HG03066 (cell line): ENCODE data around the gene GRIFIN.
"Not testable (repeated sequence)": the region's sequence is repeated elsewhere in the genome, so short reads cannot be mapped to it uniquely, and the experiment has no call there.

Experiments
- ATAC-seq: cut with Tn5 transposase; IDR thresholded peaks from one replicate; pipeline ENCODE4 v1.9.1; 2021; ENCODE audit warnings: low read depth; ENCODE audit not compliant: unreplicated experiment

GRIFIN gene

DNA sequence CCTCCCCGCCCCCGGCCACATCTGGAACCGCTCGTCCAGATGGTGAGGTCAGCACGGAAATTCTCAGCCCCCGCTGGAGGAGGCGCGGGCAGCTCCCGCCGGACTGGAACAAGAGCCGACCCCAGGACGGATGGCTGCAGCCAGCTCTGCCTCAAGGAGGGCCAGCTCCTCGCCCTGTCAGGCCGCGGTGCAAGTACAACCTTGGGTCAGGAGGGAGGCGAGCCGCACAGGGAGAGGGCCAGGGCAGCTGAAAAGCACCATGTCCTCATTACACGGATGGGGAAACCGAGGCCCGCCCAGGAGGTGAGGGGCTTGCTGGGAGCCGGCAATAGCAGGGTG lies 3.8 kb upstream of the GRIFIN start:
- ATAC-seq, result no peak

GRCh38 chr7:2479276-2480069 lies 3.3 kb upstream of the GRIFIN start:
- ATAC-seq, result no peak

DNA sequence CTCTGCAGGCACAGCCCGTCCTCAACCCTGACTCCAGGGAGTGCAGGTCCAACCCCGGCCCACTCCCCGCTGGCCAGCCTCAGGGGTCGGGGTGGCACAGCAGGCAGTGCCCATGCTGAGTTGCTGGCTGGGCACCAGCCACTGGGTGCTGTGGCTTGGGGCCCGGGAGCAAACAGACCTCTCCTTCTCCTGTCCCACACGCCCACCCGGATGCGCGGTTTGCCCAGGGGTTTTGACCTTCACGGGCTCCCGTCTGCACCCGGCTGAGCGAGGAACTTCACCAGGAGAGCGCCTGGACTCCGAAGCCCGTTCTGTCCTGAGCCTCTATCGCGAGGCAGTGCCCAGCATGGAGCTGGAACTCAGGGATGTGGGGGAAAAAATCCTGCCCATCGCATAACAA lies 2.6 kb upstream of the GRIFIN start:
- no peak for ATAC-seq

DNA sequence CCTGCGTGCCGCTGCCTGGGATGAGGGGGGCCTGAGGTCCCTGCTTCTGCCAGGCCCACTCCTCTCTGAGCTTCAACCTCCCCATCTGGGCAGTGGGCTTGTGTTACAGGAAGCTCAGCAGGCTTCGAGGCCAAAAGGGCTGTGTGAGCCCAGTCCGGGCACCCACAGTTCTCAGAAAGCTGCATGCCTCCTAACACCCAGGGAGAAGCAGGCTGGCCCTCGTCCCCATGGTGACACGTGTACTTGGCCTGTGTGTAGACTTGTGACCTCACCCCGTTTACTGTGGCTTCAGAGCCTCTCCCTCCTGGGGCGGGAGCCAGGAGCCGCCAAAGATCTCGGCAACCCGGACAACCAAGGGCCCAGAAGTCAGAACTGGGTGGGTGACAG lies 2.2 kb upstream of the GRIFIN start:
- no peak for ATAC-seq

DNA sequence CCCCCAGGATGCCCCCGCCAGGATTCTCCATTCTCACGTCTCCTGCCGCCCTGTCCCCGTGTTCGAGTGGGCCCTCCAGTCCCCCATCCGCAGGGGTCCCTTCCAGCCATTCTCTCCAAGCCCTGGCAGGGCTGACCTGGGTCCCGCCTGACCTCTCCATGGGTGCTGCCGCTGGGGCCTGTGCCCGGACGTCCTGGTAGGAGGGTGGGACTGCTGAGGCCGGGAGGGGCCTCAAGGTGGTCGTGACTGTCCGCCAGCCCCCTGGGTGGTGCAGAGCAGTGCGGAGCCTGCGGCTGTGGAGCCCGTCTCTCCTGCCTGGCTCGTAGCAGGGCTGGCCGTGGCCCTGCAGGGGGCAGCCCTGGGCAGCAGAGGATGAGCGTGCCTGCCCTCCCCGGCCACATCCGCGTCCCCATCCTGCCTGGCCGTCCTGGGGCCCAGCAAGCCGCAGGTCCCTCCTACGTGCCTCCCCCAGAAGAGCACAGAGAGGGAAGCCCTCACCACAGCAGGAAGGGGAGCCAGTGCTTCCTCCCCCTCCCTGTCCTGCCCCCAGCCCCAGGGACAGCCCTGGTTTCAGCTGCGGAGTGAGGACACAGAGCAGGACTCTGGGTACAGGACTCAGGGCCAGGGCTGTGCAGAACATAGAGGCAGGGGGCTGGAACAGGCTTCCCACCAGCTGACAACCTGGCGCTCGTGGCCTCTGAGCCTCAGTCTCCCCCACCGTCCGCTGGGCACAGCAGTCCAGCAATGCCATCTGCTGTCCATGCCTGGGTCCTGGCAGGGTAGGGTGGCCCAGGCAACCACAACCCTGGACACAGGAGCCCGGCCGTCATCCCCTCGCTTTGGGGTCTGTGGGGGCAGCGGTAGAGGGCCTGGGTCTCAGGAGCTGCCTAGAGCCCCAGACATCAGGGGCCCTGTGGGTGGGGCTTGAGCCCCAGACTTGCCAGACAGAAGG lies 1.5 kb upstream of the GRIFIN start:
- peak; percentile 55 for ATAC-seq

GRCh38 chr7:2476776-2477446 lies 713 bp upstream of the GRIFIN start:
- no peak for ATAC-seq

GRCh38 chr7:2475678-2476015 lies 551 bp downstream of the GRIFIN start:
- ATAC-seq, result no peak

DNA sequence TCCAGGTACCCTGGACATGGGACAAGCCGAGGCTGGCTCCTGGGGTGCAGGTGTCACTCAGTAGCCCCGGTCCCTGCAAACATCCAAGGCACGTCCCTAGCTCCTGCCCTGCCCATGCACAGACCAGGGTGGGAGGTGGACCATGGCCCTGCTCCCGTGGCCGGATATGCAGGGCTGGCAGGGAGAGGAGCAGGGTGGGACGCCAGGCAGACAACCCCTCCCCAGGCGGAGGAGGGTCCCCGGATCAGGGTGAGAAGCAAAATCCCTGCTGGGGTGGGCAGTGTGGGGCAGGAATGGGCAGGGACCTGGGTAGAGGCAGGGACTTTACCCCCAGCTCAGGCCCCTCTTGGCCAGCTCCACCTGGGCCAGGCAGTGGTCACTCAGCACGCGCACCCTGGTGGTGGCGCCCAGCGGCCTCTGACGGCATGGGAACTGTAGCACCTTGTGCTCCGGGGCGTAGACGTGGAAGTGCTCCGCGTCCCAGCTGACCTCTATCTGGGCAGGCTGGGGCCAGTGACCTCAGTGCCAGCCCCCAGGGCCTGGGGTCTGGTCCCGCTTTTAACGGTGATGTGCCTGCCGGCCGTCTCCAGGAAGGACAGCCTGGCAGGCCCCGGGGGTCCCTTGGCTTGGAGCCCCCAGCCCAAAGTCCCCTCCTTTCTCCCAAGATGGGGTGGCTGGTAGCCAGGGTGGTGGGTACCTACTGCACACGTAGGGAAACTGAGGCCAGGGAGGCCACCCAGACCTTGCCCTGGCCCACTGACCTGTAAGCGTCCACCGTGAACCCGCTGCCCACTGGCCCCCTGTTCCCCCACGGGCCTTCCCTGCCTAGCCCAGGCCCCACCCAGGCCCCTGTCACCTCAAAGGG lies 1.2 kb downstream of the GRIFIN start:
- ATAC-seq, result no peak

GRCh38 chr7:2474224-2474623 lies 2.0 kb downstream of the GRIFIN start:
- ATAC-seq, result no peak

DNA sequence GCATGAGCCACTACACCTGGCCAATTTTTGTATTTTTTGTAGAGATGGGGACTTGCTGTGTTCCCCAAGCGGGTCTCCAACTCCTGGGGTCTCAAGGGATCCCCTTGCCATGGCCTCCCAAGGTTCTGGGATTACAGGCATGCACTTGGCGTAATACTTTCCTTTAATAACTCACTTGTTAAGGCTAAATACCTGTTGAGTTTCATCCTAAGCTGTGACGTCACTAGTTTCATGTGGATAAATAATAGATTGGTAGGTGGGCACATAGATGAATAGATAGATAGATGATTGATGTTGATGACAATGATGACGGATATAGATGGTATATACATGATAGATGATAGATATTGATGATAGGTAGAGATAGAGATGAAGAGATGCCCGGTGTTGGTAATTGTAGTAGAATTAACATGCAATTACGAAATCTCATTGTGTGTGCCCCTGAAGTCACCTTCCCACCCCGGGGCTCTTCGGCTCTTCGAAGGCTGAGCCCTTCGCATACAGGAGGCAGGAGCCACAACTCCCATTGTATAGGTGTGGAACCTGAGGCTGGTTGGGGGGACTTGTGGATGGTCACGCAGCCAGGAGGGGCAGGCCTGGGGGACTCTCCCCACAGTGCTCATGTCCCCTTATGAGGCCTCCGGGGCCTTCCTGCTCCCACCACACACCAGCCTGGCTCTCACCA lies 2.6 kb downstream of the GRIFIN start:
- ATAC-seq, result no peak

DNA sequence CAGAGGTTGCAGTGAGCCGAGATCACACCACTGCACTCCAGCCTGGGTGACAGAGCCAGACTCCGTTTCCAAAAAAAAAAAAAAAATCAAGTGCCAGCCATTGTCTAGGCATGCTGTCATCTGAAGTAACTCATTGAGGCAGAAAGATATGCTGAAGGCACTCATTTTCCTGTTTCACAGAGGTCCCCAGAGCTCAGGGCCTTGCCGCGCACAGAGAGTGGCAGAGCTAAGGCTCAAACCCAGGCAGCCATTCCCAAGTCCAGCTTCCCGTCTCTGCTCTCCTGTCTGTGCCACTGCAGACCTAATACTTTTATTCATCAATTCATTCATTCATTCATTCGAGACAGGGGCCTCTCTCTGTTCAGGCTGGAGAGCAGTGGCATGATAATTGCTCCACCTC lies 3.5 kb downstream of the GRIFIN start:
- no peak for ATAC-seq

DNA sequence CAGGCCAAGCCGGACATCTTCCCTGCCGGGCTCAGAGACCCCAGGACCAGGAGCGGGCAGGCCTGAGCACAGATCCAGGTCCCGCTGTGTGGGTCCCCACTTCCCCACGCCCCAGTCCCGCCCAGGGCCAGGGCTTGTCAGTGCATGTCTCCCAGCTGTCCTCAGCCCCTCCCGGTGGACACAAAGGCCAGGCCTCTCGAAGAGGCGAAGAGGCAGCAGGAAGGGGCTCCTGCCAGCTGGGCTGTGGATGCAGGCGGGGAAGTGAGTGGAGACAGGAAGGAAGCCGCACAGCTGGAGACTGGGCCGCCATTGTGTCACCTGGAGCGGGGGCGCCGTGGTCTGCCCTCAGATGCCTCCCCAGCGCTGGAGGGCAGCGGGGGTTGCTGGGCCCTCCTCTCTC lies 4.8 kb downstream of the GRIFIN start:
- ATAC-seq, result no peak

DNA sequence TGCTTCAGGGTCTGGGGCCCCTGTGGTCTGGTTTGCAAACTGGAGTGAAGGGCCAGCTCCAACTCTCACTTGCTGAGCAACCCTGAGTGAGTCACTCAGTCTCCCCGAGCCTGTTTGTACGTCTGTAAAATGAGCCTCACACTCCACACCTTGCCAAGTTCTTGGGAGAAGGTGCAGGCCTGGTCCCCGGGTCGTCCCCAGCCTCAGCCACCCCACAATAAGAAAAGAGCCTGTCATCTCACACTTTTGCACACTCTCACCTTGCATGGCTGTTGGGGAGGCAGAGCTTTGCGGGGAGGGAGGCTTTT lies 5.2 kb downstream of the GRIFIN start:
- no peak for ATAC-seq

- ATAC-seq, result no peak
Observed at GRCh38 chr7:2470204-2471021, 5.8 kb downstream of the GRIFIN start.

DNA sequence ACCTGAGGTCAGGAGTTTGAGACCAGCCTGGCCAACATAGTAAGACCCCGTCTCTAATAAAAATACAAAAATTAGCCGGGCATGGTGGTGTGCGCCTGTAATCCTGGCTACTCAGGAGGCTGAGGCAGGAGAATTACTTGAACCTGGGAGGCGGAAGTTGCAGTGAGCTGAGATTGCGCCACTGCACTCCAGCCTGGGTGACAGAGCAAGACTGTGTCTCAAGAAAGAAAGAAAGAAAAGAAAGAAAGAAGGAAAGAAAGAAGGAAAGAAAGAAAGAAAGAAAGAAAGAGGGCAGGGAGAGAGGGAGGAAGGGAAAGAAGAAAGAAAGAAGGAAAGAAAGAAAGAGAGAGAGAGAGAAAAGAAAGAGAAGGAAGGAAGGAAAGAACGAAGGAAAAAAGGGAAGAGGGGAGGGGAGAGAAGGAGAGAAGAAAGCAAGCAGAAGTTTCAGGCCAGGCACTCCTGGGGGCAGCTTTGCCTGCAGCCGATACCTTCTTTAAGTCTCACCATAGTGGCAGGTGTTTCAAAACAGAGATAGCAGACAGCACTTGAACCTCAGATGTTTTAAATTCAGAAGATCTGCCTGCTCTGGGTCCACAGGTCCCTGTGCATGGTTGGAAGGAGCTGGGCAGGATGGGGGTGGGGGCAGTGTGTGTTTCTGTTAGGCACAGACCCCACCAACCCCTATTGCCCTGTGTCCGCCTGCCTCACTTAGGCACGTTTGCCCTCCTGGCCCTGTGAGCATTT lies 6.6 kb downstream of the GRIFIN start:
- ATAC-seq, result not testable (repeated sequence)

DNA sequence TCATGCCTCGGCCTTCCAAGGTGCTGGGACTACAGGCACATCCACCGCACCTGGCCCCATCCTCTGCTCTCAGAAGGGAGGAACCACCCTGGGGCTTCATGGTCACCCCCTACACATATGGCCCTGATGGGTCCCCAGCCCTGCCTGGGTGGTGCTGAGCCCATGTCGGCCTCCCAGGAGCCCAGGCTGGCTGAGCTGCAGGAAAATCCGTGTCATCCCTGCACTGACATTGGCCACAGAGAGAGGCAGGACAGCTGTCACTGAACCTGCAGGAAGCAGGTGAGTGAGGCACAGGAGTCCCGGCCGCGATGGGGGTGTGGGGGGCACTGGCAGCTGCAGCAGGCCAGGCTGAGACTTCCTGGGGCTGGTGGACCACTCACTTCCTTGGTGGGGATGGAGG lies 8.0 kb downstream of the GRIFIN start:
- no peak for ATAC-seq

DNA sequence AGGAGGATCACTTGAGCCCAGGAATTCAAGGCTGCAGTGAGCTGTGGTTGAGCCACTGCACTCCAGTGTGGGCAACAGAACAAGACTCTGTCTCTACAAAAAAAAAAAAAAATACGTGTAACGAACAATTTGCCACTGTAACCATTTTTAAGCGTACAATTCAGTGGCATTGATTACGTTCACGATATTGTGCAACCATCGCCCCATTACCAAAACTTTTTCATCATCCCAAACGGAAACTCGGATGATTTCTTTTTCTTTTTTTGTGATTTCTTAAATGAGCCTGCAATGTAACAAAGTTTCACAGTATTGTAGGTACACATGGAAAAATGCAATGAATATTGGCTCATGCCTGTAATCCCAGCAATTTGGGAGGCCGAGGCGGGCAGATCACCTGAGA lies 9.5 kb downstream of the GRIFIN start:
- no peak for ATAC-seq

DNA sequence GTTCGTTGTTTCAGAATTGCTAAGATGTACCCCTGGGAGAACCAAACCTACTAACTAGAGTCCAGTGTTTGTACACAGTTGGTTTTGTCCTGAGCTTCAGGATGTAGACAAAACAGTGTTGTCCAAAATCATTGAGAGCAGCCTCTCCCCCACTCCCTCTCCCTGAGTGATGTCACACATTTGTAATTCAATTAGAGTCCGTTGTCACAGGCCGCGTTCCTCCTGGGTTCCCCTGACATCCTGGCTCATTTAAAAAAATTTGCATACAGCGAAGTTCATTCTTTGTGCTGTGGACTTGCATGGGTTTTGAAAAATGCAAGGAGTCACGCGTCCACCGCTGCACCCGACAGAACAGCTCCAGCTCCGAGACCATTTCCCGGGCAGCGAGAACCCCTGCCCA lies 10.3 kb downstream of the GRIFIN start:
- no peak for ATAC-seq

DNA sequence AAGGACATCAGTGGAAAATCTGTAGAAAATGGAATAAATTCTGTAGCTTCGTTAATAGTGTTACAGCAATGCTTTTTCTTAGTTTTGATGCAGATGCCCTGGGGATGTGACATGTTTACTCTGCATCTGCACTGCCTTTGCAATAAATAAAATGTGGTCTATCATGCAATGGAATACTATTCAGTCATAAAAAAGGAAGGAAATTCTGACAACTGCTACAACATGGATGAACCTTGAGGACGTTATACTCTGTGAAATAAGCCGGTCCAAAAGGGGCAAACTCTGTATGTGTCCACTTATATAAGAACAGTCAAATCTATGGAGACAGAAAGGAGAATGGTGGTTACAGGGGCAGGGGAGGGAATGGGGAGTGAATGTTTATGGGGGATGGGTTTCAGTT lies 13.5 kb downstream of the GRIFIN start:
- ATAC-seq, result no peak
